T-helper 9 cell (primary cell): ENCODE data around the gene ATP5PD.
"Not testable (repeated sequence)": the region's sequence is repeated elsewhere in the genome, so short reads cannot be mapped to it uniquely, and the experiment has no call there.

ENCODE experiments used
- DNase-seq: peaks from one replicate; pipeline ENCODE4 v3.0.0-alpha.2; 2020

Gene ATP5PD

DNA sequence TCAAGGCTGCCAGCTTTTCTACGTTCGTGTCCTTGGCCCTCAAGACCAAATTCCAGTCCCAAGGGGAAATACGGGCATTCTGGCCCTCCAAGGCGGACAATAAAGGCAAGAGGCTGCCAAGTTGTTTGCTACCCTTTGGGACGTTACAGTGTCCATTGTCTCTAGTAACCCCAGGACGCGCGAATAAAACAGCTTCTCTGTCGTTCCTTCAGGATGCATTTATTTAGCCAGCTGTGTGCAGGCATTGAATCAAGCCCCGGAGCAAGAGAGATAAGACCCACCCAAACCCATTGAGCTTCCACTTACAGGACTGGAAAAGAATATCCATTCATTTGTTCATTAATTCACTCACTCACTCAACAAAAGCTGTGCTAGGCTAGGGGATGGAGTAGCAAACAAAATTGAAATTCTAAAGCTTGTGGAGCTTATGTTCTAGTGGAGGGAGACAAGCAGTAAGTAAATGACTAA lies 33.6 kb downstream of the ATP5PD start:
- no peak for DNase-seq

DNA sequence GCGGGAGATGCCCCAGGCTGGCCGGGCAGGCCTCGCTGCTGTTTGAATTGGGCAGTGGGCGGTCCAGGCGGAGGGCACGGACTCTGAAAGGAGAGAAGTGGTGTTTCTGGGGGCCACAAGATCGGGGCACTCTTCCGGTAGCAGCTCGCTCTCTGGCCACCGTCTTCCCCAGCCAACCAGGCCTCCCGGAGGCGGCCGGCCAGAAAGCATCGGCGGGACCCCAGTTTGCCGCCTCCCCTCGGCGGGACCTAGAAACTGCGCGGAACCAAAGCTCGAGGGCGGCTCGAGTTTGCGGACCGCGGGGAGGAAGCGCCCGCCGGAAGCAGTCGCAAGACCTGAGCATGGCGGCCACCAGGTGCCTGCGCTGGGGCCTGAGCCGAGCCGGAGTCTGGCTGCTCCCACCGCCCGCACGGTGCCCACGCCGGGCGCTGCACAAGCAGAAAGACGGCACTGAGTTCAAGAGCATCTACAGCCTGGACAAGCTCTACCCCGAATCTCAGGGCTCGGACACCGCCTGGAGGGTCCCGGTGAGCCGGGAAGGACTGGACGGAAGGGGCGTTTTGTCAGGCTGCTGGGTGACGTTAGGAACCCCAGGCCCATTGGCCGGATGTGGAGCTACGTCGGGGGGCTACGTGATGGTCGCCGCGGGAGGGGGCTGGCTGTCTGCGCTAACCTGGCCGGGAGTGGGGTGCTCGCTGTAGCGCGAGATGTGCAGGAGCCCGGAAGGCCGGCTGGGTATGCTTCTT lies 34.2 kb downstream of the ATP5PD start, which contains the start of gene MRPL58:
Gene MRPL58, plus strand, starts transcription at position 325 of the 746 bp plus-strand sequence. Its CDS starts 17 bp downstream, at position 342.
- peak; percentile 66 for DNase-seq

DNA sequence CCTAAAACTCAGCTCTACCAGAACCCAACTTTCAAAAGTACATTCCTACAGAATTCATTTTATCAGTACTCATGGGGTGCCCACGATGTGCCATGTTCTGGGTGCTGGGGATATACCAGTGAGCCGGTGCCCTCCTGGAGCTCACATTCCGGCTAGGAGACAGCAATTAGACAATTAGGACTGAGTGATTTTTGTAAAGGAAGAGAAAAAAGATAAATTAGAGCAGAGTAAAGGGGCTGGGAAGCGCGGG lies 34.7 kb downstream of the ATP5PD start:
- no peak for DNase-seq

DNA sequence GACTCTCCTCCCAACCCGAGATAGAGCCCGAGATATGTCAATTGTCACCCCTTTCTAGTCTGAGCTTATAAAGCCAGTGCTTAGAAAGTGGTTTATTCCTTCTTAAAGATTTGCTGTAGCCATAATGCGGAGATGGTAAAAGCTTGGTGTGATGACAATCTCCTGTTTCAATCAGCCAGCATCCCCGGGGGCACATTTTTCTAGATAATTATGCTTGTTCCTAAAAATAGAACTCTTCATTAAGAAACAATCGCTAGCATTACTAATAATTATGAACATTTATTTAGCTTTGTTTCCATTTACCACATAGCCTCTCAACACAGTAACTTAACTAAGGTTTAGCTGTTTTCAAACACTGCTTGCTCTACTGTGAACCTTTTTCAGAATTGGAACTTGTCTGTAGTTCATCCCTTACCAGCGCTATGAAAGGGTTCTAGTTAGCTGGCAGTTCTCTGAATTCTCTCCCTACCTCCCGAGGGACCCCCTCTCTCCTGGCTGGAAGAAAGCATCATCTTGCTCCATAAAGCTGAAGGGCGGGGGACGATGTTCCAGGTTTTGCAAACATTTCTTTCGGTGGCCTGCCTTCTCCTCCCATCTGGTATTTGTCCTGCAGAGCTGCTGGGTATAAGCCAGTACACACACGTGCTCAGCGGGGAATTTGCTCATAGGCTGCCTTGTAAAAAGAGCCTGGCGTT lies 35.2 kb downstream of the ATP5PD start:
- DNase-seq = no peak

DNA sequence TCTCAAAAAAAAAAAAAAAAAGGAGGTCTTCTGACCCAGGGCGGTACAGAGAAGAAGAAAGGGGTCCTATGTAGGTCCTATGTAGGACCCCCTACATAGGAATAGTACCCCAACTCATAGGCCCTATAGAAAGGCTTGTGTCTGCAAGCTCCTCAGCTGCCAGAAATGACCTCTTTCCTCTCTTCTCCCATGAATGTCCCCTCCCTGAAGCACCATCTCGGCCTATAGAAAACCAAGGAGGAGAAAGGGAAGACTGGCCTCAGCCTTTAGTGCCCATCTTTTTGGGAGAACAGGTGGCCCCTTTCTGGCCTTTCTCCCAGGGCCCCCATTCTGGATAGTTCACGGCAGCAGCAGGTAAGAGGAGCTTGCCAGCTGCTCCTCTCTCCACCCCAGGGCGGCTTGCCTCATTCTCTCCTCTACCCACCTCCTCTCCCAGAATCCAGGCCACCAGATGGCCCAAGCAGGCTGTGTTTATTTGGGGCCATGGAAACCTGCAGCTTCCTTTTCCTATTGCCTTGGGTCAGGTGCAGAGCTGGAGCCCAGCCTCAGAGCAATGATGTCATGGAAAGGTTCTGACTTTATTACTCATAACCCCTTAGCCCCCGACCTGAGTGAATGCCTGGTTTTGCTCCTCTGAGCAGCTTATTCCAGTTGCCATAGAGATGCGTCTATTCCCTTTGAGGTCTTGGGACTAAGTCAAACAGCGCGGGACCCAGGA lies 35.9 kb downstream of the ATP5PD start:
- no peak for DNase-seq

DNA sequence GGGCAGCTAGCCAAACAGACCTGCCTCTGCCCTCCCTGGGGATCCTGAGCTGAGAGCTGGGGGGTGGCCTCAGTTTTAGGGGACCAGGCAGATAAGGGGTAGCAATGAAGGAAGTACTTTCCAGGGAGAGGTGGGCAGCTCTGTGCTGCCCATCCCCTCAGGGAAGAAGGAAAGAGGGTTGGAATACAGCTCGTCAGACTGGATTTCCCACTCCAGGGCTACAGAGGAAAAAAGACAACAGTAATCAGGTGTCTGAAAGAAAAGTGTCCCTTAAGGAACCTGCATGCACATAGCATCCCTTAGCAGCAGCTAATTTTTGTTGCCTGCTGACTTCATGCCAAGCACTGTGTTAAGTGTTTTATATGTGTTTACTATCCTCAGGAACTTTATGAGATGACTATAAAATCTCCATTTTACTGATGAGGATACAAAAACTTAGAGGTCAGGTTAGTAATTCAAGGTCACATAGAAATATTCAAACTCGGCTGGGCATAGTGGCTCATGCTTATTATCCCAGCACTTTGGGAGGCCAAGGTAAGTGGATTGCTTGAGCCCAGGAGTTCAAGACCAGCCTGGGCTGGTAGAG lies 37.5 kb downstream of the ATP5PD start:
- no peak for DNase-seq

DNA sequence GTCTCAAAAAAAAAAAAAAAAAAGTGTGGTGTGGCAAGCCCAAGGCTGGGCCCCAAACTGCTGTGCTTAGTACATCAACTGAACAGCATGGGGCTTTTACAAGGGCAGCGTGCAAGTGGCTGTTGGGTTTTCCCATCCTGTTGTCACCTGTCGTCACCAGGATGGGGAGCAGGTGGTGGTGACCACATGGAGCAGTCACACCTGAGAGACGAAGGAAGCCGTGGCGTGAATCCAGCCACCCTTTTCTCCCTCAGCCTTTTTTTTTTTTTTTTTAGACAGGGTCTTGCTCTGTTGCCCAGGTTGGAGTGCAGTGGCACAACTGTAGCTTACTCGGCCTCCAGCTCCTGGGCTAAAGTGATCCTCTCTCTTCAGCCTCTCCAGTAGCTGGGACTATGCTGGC lies 38.4 kb downstream of the ATP5PD start:
- DNase-seq = no peak

DNA sequence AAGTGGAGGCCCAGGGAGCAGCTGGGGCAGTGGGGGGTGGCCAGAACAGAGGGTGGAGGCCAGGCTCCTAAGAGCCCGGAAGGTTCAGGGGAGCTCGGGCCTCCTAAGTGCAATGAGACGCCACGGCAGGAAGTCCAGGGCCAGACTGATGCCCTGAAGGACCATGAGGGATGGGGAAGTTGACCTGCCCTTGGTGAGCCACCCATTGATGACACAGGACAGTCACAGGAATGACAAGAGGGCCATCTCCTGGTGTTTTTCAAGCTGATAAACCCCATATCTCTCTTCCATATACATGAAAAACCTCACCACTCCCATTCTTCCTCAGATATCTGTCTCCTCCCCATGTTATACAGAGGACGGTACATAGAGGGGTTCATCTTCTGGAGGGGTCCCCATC lies 40.1 kb downstream of the ATP5PD start:
- DNase-seq = no peak

DNA sequence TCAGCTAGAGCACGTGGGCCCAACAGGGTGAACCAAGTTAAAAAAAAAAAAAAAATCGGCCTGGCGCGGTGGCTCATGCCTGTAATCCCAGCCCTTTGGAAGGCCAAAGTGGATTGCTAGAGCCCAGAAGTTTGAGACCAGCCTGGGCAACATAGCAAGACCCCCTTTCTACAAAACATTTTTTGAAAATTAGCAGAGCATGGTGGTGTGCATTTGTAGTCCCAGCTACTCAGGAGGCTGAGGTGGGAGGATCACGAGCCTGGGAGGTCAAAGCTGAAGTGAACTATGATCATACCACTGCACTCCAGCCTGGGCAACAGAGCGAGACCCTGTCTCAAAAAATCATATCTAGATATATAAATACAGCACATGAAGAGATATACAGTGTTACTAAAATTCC lies 40.7 kb downstream of the ATP5PD start:
- DNase-seq = not testable (repeated sequence)

DNA sequence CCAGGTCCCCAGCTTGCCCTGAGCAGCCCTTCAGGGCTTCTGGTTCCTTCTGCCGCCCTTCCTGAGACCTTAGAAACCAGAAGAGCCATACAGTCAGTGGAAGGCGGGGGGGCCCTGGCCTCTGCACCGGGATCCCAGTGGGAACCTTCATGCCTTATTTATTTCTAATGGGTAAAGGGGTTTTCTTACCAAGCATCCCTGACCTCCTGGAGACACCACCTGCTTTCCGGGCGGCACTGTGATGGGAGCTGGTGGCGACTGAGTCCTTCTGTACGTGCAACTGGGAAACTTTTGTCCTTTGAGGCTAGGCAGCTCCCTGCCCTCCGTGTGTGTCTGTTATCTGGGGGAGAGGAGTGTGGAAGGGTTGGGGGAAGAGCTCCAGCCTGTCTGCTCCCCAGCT lies 41.5 kb downstream of the ATP5PD start:
- no peak for DNase-seq

DNA sequence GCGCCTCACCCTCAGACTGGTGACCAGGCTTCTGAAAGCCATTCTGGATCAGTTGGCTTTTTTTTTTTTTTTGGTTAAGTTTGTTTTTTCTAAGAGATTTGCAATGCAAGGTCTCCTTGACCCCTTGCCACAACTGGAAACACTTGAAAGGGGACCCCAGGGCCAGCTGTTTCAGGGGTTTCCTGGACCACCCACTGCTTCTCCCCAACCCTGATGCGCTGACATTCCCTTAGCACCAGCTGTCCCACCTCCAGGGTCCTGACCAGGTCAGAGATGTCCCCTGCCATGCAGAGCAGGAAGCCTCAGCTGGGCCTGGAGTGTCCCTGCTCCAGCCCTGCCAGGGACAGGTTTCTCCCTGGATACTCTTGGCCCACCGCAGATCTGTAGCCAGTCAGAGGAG lies 42.4 kb downstream of the ATP5PD start:
- no peak for DNase-seq

DNA sequence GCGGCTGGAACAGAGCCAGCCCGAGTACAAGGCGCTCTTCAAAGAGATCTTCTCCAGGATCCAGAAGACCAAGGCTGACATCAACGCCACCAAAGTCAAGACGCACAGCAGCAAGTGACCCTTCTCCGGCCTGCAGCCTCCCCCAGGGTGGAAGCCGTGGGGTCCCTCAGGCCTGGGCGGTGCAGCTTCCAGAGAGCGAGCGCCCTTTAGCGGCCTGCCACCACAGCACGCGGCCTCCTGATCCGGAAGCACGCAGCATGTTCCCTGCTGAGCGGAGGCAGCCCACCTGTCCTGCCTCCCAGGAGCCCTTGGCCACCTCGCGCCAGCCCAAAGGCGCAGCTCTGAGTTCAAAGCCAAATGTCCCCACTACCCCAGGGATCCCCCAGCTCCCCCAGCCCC lies 42.8 kb downstream of the ATP5PD start:
- DNase-seq = no peak

DNA sequence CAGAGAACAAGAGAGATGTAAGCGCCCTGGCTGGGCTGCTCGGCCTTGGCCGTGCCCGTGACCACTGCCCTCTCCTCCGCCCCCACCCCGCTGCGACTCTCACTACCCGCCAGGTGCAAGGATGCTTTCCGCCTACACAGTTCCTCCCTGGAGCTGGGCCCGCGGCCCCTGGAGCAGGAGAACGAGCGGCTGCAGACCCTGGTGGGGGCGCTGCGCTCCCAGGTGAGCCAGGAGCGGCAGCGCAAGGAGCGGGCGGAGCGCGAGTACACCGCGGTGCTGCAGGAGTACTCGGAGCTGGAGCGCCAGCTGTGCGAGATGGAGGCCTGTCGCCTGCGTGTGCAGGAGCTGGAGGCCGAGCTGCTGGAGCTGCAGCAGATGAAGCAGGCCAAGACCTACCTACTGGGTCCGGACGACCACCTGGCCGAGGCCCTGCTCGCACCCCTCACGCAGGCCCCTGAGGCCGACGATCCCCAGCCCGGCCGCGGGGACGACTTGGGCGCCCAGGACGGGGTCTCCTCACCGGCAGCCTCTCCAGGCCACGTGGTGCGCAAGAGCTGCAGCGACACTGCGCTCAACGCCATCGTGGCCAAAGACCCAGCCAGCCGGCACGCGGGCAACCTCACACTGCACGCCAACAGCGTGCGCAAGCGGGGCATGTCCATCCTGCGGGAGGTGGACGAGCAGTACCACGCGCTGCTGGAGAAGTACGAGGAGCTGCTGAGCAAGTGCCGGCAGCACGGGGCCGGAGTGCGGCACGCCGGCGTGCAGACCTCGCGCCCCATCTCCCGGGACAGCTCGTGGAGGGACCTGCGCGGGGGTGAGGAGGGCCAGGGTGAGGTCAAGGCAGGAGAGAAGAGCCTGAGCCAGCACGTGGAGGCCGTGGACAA lies 43.5 kb downstream of the ATP5PD start:
- no peak for DNase-seq

DNA sequence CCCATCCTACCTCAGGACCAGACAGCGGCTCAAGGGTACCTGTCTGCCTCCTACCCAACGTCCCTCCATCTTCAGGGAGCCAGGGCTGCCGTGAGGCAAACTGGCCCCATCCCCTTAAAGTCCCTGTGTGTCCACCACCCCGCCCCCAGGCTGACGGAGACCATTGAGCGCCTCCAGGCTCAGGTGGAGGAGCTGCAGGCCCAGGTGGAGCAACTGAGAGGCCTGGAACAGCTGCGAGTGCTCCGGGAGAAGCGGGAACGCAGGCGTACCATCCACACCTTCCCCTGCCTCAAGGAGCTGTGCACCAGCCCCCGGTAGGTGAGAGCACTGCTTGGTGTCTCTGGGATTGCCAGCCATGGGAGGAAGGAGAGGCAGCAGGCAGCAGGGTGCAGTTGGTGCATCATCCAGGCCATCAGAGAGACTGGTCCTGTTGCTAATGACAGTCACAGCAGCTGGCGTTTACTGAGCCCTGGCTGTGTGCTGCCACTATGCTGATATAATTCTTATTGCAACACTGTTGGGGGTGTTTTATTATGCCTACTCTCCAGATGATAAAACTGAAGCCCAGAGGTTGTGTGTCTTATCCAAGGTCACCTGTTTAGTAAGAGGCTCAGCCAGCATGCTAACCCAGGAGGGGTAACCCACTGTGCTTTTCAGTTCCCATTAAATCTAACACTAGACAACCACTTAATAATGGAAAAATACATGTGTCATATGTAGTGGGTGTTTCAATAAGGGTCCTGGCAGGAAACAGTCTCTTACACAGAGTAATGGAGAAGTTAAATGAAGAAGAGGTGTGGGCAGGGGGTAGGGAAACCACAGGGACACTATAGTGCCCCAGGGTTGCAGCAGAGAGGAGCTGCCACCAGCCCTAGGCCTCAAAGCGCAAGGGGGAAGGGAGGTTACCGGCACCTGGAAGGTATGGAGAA lies 44.6 kb downstream of the ATP5PD start:
- DNase-seq = no peak

DNA sequence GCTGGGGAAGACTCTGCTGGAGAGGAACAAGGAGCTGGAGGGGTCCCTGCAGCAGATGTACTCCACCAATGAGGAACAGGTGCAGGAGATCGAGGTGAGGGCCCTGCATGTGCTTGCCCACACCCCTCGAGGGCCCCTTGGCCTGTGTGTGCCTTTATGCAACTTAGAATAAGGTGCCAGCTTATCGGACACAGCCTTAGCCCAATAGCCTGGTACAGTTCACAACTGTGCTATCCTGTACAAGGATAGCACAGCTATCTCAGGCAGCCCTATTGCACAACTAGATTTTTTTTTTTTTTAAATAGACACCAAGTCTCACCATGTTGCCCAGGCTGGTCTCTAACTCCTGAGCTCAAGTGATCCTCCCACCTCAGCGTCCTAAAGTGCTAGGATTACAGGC lies 47.2 kb downstream of the ATP5PD start:
- DNase-seq = no peak

DNA sequence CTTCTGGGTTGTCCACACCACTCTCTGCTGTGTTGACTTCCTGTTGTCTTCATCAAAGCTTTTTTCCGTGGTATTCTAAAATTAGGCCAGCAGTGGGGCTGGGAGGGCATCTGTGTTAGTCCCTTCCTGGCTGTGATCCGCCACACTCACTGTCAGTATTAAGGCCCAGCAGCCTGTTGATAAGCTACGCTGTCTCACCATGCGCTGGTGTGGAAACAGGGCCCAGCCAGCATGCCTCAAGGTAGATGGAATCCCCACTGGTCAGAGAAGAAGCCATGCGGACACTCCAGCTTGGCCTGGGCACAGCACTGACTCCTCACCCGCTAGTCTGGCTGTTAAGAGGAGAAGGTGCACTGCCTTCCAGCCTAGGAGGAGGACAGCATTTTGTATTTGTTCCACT lies 48.0 kb downstream of the ATP5PD start:
- DNase-seq = no peak

DNA sequence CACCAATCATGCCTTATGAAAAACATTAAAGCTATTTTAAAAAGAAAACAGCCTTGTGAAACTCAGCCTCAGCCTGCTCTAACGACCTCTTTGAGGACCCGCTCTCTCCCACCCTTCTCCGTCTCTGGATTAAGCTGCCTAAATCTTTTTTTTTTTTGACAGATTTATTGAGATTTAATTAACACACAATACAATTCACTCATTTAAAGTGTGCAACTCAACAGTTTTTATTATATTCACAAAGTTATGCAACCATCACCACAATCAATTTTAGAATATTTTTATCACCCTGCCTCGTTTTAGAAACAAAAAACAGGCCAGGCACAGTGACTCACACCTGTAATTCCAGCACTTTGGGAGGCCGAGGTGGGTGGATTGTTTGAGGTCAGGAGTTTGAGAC lies 50.9 kb downstream of the ATP5PD start:
- DNase-seq = no peak

DNA sequence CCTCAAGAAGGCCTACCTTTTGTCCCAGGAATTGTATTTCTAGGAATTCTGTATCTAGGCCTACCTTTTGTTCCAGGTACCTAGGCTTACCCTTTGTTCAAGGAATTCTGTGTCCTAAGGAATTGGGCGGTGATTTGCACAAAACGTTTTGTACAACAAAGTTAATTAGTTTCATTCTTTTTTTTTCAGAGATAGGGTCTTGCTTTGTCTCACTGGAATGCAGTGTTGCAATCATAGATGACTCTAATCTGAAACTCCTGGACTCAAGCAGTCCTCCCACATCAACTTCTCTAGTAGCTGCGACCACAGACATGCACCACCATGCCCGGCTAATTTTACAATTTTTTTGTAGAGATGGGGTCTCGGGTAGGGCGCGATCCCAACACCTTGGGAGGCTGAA lies 52.3 kb downstream of the ATP5PD start:
- DNase-seq = no peak

DNA sequence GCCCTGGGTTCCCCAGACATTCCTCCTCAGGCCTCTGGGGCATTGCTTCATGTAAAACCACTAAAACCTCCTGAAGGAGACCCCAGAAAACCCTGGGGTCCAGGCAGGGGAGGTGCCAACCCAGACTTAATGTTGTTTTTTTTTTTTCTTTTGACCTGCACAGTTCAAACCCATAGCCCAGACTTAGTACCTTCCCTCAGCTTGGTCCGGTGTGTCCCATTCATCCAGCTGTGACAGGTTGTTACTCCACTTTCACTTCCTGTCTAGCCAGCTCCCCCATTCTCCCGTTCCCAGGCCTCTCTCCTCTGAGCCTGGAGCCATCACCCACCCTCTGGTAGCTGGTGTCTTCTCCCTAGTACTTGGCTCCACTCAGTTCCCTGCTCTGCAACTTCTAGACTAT lies 54.5 kb downstream of the ATP5PD start:
- DNase-seq = no peak

DNA sequence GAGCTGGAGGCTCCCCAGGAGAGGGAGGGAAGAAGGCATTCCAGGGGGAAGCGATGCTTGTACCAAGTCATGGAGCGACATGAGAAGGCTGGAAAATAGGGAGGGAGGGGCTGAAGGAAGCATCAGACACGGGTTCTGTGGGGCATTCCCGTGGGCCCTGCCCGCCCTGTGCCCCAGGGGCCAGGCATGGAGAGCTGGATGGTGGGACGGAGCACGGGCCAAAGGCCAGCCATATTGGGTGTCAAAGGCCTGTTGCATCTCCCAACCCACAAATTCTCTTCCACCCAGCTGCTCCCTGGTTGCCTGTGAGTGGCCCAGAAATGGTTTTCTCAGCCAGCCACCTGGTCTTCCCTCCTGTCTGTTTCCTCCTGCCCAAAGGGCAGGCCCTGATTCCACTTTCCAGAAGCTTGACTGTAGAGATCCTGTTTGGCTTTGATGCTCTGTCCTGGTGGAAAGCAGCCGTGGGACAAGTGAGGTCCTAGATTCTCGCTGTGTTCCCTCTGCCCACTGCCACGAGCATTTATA lies 56.1 kb downstream of the ATP5PD start:
- DNase-seq = no peak
